T1000 (cell line): Measurements from ENCODE around the gene ADRB2.
"Not testable (repeated sequence)": the region's sequence is repeated elsewhere in the genome, so short reads cannot be mapped to it uniquely, and the experiment has no call there.

Source experiments
- DNase-seq: peaks from one replicate; lab custom pipeline; 2025; ENCODE audit warnings: mixed read lengths; lab: John Stamatoyannopoulos, UW

ADRB2 gene

DNA sequence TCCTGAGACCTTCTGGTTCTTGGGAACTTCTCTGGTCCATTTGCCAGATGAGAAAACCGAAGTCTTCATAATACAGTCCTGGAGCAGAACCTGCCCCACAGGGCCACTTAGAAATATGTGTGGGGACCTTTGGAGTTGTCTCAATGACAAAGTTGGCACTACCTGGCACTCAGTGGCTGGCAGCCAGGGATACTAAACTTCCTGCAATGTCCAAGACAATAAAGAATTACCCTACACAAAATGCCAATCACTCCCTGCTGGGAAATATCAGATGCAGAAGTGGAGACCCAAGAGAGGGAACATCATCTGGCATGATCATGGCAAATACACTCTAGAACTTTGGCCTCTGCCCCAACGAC lies 29.6 kb downstream of the ADRB2 start:
- no peak for DNase-seq

DNA sequence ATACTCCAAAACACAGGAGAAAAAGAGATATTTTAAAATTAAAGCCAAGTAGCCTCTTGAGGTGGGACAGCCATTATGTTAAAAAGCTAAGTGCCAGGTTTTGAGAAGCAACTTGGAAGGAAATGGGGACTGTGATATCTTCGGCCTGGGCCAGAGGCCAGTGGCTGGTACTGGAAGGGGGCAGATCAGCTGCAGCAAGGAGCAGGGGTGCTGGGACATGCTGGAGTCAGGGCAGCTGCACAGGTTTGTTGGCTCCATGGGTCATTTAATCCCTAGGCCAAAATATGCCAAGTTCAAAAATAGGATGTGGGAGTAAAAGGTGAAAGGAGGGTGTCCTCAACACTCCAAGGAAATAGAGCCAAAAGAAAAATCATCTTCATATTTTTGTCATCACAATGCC lies 30.0 kb downstream of the ADRB2 start:
- no peak for DNase-seq

DNA sequence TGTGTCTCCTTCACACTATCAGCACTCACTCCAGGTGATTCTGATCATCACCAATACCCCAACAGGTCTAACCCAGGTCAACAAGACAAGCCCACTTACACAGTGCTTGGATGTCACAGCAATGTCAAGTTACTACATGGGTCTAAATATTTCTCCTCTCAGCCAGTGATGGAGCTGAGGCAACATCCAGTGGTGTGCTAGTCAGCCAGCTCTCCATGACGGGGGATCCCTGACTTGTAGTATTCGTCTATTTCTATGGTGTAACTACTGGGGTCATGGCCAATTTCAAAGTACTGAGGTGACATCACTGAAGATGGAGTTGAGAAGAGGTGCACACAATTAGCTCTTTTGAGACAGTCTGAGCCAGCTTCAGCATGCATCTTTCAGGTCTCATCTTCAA lies 31.1 kb downstream of the ADRB2 start:
- DNase-seq, result no peak

GRCh38 chr5:148858106-148858505 lies 31.7 kb downstream of the ADRB2 start:
- no peak for DNase-seq

GRCh38 chr5:148858547-148858946 lies 32.1 kb downstream of the ADRB2 start:
- DNase-seq, result no peak

DNA sequence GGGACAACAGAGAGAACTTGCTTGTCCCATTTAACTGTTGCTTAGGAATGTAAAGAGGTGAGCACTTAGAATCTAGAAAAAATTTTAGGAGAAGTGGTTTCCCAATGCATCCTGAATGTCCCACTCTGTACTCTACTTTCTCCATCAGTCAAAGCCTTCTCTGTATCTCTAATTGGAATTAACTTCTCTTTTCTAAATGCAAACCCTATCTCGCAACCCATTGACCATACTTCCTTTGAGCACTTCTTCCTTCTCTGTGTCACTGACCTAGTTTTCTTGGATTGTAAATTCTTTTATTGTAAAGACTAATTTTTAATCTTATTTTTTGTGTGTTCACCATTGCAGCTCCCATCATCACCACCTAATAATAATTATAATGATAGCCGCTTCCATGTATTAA lies 33.3 kb downstream of the ADRB2 start:
- DNase-seq, result no peak

GRCh38 chr5:148860599-148860998 lies 34.2 kb downstream of the ADRB2 start:
- no peak for DNase-seq

DNA sequence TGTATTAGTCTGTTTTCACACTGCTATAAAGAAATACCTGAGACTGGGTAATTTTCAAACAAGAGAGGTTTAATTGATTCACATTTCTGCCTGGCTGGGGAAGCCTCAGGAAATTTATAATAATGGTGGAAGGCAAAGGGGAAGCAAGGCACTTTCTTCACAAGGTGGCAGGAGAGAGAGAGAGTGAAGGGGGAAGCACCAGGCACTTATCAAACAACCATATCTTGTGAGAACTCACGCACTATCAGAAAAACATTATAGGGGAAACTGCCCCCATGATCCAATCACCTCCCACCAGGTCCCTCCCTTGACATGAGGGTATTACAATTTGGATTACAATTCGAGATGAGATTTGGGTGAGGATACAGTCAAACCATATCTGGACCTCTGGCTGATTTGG lies 34.7 kb downstream of the ADRB2 start:
- DNase-seq, result no peak

- no peak for DNase-seq
Measured at GRCh38 chr5:148861696-148862095, 35.3 kb downstream of the ADRB2 start.

GRCh38 chr5:148864113-148864841 lies 37.9 kb downstream of the ADRB2 start:
- DNase-seq, result no peak

GRCh38 chr5:148866024-148866423 lies 39.6 kb downstream of the ADRB2 start:
- no peak for DNase-seq

DNA sequence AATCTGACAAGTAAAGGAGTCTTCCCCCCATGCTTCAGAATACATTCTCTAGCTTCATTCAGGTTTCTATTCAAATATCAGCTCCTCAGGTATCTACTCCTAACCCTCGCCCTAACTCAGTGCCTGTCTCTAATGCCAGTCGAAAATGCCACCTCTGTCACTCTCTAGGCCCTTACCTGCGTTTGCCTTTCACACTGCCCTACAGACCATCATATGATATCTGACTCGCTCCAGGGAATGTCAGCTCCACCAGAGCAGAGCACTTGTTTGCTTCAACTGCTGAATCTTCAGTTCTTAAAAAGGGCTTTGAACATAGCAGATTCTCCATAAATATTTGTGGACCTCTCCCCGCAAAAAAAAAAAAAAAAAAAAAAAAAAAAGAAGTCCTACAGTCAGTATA lies 46.7 kb downstream of the ADRB2 start:
- DNase-seq, result no peak

DNA sequence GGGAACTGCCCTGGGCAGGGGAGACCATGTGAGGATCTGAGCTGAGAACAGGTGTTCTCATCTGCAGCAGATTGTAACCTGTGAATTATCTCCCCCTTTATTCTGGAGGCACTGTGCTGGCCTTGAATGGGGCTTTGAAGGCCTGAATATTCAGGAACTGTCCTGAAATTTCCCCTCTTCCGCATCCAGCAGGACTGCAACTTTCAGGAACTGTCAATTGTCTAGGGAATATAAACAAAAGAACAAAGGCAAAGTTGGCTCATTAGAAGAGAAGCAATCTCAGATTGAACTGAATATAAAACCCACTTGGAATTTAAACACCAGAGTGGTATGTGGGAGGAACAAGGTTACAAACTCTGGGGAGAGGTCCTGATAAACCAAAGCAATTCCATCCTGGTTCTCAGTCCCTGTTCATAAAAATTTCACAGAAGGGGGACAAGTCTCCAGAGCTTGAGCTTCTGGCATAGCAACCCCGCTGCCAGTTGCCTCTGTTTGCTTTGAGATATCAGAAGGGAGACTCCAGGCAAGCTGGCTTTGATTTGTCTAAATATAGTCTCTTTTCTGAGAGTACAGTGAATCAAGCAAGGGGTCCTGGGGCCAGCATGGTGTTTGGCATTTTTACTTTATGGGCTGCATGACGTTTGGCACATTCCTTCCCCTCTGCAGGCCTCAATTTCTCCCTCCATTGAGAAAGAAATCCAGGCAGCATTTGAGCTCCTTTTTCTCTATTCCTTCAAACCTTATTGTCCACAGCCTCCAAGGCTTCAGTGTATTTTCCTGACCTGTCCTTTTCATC lies 47.5 kb downstream of the ADRB2 start:
- no peak for DNase-seq

GRCh38 chr5:148875205-148875875 lies 48.9 kb downstream of the ADRB2 start:
- no peak for DNase-seq

GRCh38 chr5:148877436-148877835 lies 51.0 kb downstream of the ADRB2 start:
- not testable (repeated sequence) for DNase-seq
